ENCODE measurements around the gene L3MBTL4. TPM values are rescaled to one million over a fixed set of nuclear protein-coding genes. Genes with fewer than 3 reads are reported as not detected.

L3MBTL4 gene
- total RNA-seq, 1 donor from 2014 or later = 0.59 TPM

- no peaks in the 10 kb centered on the region for H3K27me3 Mint-ChIP-seq (ENCODE audit: unreplicated experiment)
- no peak for TF ChIP-seq CTCF (IDR thresholded peaks at IDR 0.05)
- peaks cover 5% of the 10 kb centered on the region for H3K9me3 Mint-ChIP-seq (ENCODE audit: unreplicated experiment)
- H3K4me1 Mint-ChIP-seq (ENCODE audit: unreplicated experiment) = no peaks in the 10 kb centered on the region
- H3K4me3 Mint-ChIP-seq (ENCODE audit: unreplicated experiment) = no peak overlapping the region
- H3K36me3 Mint-ChIP-seq (ENCODE audit: unreplicated experiment) = no peaks in the 10 kb centered on the region
- DNase-seq (ENCODE audit: extremely low spot score, unreplicated experiment) = no peak
- no peak overlapping the region for H3K27ac Mint-ChIP-seq (ENCODE audit: unreplicated experiment)
These were observed 156.8 kb downstream of the L3MBTL4 start for GRCh38 chr18:6257950-6258349.

GRCh38 chr18:6256521-6256920 is 158.2 kb downstream of the L3MBTL4 start:
- Mint-ChIP-seq H3K27ac (ENCODE audit: unreplicated experiment) (no peak overlapping the region), H3K36me3 (ENCODE audit: unreplicated experiment) (no peaks in the 10 kb centered on the region), H3K9me3 (ENCODE audit: unreplicated experiment) (peaks cover 5% of the 10 kb centered on the region), H3K4me3 (ENCODE audit: unreplicated experiment) (no peak overlapping the region), H3K4me1 (ENCODE audit: unreplicated experiment) (no peaks in the 10 kb centered on the region), H3K27me3 (ENCODE audit: unreplicated experiment) (no peaks in the 10 kb centered on the region)
- no peak for DNase-seq (ENCODE audit: extremely low spot score, unreplicated experiment)
- no peak for TF ChIP-seq CTCF (IDR thresholded peaks at IDR 0.05)

GRCh38 chr18:6255886-6256285 is 158.8 kb downstream of the L3MBTL4 start:
- Mint-ChIP-seq H3K4me3 (ENCODE audit: unreplicated experiment) (no peak overlapping the region), H3K27ac (ENCODE audit: unreplicated experiment) (no peak overlapping the region), H3K9me3 (ENCODE audit: unreplicated experiment) (peaks cover 5% of the 10 kb centered on the region), H3K27me3 (ENCODE audit: unreplicated experiment) (no peaks in the 10 kb centered on the region), H3K36me3 (ENCODE audit: unreplicated experiment) (no peaks in the 10 kb centered on the region), H3K4me1 (ENCODE audit: unreplicated experiment) (no peaks in the 10 kb centered on the region)
- no peak for TF ChIP-seq CTCF (IDR thresholded peaks at IDR 0.05)
- DNase-seq (ENCODE audit: extremely low spot score, unreplicated experiment) = no peak

GRCh38 chr18:6255116-6255705 is 159.5 kb downstream of the L3MBTL4 start:
- Mint-ChIP-seq H3K9me3 (ENCODE audit: unreplicated experiment) (peaks cover 3% of the 10 kb centered on the region), H3K4me1 (ENCODE audit: unreplicated experiment) (no peaks in the 10 kb centered on the region), H3K27me3 (ENCODE audit: unreplicated experiment) (no peaks in the 10 kb centered on the region), H3K4me3 (ENCODE audit: unreplicated experiment) (no peak overlapping the region), H3K36me3 (ENCODE audit: unreplicated experiment) (no peaks in the 10 kb centered on the region), H3K27ac (ENCODE audit: unreplicated experiment) (no peak overlapping the region)
- no peak for TF ChIP-seq CTCF (IDR thresholded peaks at IDR 0.05)
- no peak for DNase-seq (ENCODE audit: extremely low spot score, unreplicated experiment)

- Mint-ChIP-seq H3K36me3 (ENCODE audit: unreplicated experiment) (no peaks in the 10 kb centered on the region), H3K27me3 (ENCODE audit: unreplicated experiment) (no peaks in the 10 kb centered on the region), H3K27ac (ENCODE audit: unreplicated experiment) (no peak overlapping the region), H3K4me3 (ENCODE audit: unreplicated experiment) (no peak overlapping the region), H3K9me3 (ENCODE audit: unreplicated experiment) (no peaks in the 10 kb centered on the region), H3K4me1 (ENCODE audit: unreplicated experiment) (no peaks in the 10 kb centered on the region)
- no peak for DNase-seq (ENCODE audit: extremely low spot score, unreplicated experiment)
- TF ChIP-seq CTCF (IDR thresholded peaks at IDR 0.05) = no peak
These were observed 160.3 kb downstream of the L3MBTL4 start for GRCh38 chr18:6254456-6254855.
